Measurements from ENCODE around the gene XPO5.

XPO5 gene

GRCh38 chr6:43509984-43510826 is 65.6 kb downstream of the XPO5 start, which contains the start of gene LRRC73:
TSS of gene LRRC73 (minus strand) at chr6:43510346. CDS start at chr6:43509785, 561 bp downstream.
- ChIA-PET CTCF (interaction anchor here (0.6 to 13.3 kb wide), 8 partner anchors 15 to 804 kb away, joined by 3 to 337 read pairs (median 3); partner anchors contain the start of gene DLK2), POLR2A (interaction anchor here (0.6 to 1.5 kb wide), 5 partner anchors 9 to 336 kb away, joined by 3 to 5 read pairs (median 3); partner anchors contain the start of gene ZNF318)
- no peak for DNase-seq (ENCODE audit: low read depth, low spot score)
- no peak for TF ChIP-seq CTCF (IDR thresholded peaks at IDR 0.05; ENCODE audit: insufficient read depth, low read length, missing control alignments)
- peak within 1 kb of the TSS; percentile 63 for H3K4me3 ChIP-seq (ENCODE audit: low read depth, low read length)

- H3K4me3 ChIP-seq (ENCODE audit: low read depth, low read length) = peak overlapping the region; percentile 63
- ChIA-PET CTCF (interaction anchor here (0.6 to 13.3 kb wide), 11 partner anchors 6 to 805 kb away, joined by 3 to 337 read pairs (median 3); partner anchors contain the start of genes DLK2, DNPH1, POLR1C and YIPF3), POLR2A (interaction anchor here (0.6 to 1.5 kb wide), 5 partner anchors 8 to 335 kb away, joined by 3 to 5 read pairs (median 3); partner anchors contain the start of gene ZNF318)
- no peak for TF ChIP-seq CTCF (IDR thresholded peaks at IDR 0.05; ENCODE audit: insufficient read depth, low read length, missing control alignments)
- DNase-seq (ENCODE audit: low read depth, low spot score) = no peak
Observed at GRCh38 chr6:43509142-43509983, 66.5 kb downstream of the XPO5 start.

GRCh38 chr6:43508481-43509141 is 67.2 kb downstream of the XPO5 start:
- CTCF ChIA-PET = interaction anchor here (0.6 to 13.3 kb wide), 16 partner anchors 7 to 570 kb away, joined by 3 to 337 read pairs (median 18); partner anchors contain the start of genes DLK2, DNPH1, POLR1C and TJAP1
- DNase-seq (ENCODE audit: low read depth, low spot score) = no peak
- TF ChIP-seq CTCF (IDR thresholded peaks at IDR 0.05; ENCODE audit: insufficient read depth, low read length, missing control alignments) = no peak
- H3K4me3 ChIP-seq (ENCODE audit: low read depth, low read length) = no peak overlapping the region
- POLR2A ChIA-PET = interaction anchor here (1.4 kb wide), 1 partner anchor 8 kb away, joined by 4 read pairs; the partner anchor contains the start of genes POLR1C and YIPF3

GRCh38 chr6:43506667-43507471 is 69.0 kb downstream of the XPO5 start:
- TF ChIP-seq CTCF (IDR thresholded peaks at IDR 0.05; ENCODE audit: insufficient read depth, low read length, missing control alignments) = peak; percentile 92
- H3K4me3 ChIP-seq (ENCODE audit: low read depth, low read length) = no peak overlapping the region
- DNase-seq (ENCODE audit: low read depth, low spot score) = peak; percentile 33
- CTCF ChIA-PET = interaction anchor here (0.6 to 13.3 kb wide), 45 partner anchors 9 to 595 kb away, joined by 3 to 337 read pairs (median 7); partner anchors contain the start of genes ABCC10, DLK2, DNPH1 and POLR1C
- POLR2A ChIA-PET = interaction anchor here (0.5 to 1.5 kb wide), 4 partner anchors 10 to 80 kb away, joined by 3 to 4 read pairs (median 4); partner anchors contain the start of genes ABCC10, POLR1C and YIPF3

GRCh38 chr6:43506171-43506570 is 69.7 kb downstream of the XPO5 start:
- DNase-seq (ENCODE audit: low read depth, low spot score) = no peak
- POLR2A ChIA-PET = interaction anchor here (0.5 to 1.5 kb wide), 2 partner anchors 13 to 79 kb away, joined by 3 to 4 read pairs; partner anchors contain the start of gene ABCC10

More at GRCh38 chr6:43506171-43506570, 69.7 kb downstream of the XPO5 start:
- TF ChIP-seq CTCF (IDR thresholded peaks at IDR 0.05; ENCODE audit: insufficient read depth, low read length, missing control alignments) = no peak
- no peak overlapping the region for H3K4me3 ChIP-seq (ENCODE audit: low read depth, low read length)
- CTCF ChIA-PET = interaction anchor here (0.6 to 13.3 kb wide), 36 partner anchors 10 to 573 kb away, joined by 3 to 337 read pairs (median 8); partner anchors contain the start of genes ABCC10, DLK2, DNPH1 and POLR1C
